GM19023 (cell line): Measurements from ENCODE around the gene TYW1.
A peak's percentile ranks its signal among the peaks of the same experiment; 100 is the strongest.
"Not testable (repeated sequence)": the region's sequence is repeated elsewhere in the genome, so short reads cannot be mapped to it uniquely, and the experiment has no call there.

Experiments
- ATAC-seq: cut with Tn5 transposase; IDR thresholded peaks from one replicate; pipeline ENCODE4 v1.9.1; 2021; ENCODE audit warnings: mild to moderate bottlenecking, moderate library complexity; ENCODE audit not compliant: unreplicated experiment

Gene TYW1

DNA sequence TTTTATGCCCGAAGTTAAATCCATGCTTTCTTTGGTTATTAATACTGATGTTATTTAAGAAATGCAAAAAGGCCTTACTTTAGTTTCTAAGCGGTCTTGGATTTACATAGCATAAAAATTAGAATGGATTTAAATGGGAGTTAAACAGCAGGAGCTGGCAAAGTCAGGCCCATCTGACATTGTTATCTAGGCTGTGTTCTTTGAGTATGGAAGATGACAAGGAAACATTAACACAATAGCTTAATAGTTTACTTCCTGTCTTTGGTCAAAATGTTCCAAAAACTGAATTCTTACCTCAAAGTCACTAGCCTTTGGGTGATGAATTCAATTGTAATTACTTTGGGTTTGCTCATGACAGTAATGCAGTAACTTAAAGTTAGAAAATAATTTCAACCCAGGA is 123.9 kb downstream of the TYW1 start:
- ATAC-seq = not testable (repeated sequence)

DNA sequence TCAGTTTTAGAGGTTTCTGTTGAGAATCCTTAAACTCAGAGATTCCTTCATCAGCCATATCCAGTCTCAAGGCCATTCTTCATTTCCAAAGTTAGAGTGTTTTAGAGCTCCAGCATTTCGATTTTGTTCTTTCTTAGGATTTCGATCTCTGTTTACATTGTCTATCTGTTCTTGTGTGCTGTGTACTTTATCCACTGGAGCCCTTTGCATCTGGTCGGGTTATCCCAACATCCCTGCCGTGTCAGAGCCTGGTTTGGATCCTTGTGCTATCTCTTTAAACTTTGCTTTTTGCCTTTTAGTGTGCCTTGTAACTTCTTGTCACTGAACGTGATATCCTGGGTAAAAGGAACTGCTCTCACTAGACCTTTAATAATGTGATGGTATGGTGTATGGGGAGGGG is 131.6 kb downstream of the TYW1 start:
- ATAC-seq = not testable (repeated sequence)

DNA sequence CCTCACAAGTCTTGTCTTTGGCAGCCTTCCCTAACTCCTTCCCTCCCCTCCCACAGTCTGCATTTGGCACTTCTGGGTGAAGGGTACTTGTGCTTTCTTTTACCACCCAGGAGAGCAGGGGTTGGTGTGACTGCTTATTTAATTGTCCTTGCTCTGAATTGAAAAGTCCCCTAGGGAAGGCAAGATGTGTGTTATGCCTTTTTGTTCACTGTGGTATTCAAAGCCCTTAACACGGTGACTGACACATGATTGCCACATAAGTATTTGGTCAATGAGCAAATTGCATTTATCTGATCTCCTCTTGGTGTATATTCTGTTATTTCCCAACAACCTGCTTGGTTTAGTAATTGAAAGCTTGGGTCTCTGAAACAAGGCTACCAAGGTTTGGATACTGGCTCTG is 134.1 kb downstream of the TYW1 start:
- not testable (repeated sequence) for ATAC-seq

DNA sequence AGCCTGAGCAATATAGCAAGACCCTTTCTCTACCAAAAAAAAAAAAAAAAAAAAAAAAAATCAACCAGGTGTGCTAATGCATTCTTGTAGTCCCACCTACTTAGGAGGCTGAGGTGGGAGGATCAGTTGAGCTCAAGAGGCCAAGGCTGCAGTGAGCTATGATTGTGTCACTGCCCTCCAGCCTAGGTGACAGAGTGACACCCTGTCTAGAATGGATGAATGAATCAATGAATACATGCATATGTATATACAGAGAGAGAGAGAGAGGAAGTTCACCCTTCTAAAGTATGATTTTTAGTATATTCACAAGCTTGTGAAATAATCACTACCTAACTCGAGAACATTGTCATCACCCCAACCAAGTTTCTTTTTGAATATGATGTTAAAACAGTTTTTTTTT is 138.3 kb downstream of the TYW1 start:
- not testable (repeated sequence) for ATAC-seq

DNA sequence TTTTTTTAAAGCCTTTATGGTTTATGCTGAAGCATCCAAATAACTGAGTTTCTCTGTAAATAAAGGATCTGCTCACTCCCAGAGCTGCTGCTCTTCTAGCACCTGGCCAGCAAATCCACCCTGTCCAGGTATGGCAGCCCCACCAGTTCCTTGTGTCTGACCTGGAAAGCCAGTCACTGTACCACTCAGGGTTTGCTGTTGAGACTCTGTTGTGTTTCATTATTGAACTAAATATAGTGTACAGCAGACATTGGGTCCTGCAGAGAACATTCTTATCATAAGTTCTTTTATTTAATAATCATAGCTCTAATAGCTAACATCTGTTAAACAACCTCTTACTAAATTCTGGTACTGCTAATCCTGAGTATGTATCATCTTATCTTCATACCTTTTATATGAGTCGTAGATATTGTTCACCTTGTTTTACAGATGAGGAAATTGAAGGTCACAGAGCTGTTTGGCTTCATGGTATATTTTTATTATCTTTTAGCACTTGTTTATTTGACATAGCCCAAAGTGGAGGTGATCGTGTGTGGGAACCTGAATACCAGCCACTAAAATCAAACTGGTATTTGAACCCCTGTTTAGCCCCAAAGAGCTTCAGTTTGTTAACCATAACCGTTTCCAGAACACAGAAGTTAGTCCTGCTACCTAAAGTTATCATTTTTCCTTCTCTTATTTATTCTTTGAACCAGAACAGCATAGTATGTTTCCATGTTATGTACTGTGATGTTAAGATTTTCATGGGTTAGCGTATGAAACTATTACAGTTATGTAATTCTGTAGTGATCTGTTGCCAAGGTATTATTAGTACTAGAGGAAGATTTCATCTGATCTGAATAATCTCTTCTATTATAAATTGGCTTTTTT is 139.2 kb downstream of the TYW1 start:
- ATAC-seq = not testable (repeated sequence)

DNA sequence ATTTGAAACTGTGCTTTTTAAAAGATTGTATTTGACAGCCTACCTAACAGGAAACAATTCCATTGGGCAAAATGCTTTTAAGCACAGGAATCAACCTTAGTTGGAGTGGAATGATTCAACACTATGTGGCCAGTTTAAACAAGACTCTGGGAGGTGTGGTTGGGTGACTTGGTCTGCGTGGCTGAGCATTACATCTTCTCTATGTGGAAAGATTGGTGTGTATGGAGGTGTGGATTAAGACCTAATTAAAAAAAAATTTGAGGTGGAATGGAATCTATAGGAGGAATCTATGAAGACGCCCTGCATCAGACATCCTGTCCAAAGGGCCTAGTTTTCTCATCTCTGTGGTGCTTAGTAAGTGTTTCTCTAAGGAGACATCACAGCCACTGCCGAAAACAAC is 140.9 kb downstream of the TYW1 start:
- not testable (repeated sequence) for ATAC-seq

DNA sequence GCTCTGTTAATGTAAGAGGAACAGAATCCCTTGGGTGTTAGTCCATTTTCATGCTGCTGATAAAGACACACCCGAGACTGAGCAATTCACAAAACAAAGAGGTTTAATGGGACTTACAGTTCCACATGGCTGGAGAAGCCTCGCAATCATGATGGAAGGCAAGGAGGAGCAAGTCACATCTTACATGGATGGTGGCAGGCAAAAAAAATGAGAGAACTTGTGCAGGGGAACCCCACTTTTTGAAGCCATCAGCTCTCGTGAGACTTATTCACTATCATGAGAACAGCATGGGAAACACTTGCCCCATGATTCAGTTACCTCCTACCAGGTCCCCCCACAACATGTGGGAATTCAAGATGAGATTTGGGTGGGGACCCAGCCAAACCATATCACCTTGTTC is 143.2 kb downstream of the TYW1 start:
- not testable (repeated sequence) for ATAC-seq

DNA sequence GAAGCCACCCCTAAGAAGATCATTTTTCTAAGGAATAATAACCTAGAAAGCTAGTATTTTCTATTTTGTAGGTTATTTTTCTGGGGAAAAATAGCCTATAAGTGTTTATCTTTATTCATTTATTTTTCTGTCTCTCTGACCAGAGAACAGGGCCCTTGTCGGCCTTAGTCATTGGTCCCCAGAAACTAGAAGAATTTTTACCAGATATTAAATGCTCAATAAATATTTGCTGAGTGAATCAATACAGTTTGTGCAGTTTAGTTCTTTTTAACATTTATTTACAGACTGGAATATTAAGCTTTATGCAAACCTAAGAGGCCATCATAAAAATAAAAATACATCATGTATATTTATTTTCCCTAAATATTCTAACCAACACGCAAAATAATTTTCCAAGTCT is 144.4 kb downstream of the TYW1 start:
- not testable (repeated sequence) for ATAC-seq

DNA sequence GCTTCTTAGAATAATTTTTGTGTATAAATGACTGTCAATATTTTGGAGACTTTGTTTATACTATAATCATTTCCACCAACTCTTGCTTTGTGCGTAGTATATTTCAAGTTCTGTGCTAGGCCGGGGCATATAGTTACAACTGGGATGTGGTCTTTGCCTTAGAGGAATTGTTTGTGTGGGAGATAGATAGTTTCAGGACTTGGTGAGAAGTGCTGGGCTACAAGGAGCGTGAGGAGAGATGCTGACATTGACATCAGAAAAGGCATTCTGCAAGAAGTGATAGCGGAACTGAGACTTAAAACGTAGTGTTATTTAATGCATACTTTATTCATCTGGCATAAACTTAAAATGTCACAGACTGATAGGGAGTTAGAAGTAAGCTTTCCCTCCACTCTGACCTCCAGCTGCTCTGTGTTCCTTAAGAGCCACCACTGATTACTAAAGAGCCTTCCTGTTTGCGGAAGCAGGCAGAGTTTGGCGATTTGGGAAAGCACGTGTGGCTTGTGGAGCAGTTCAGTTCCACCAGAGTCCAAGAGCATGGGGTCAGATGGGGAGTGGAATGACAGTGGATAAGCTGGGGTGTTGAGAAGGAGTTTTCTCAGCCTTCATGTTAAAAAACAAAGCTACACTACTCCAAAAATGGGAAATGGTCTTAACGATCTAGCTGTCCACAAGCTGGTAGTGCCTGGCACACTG is 146.6 kb downstream of the TYW1 start:
- ATAC-seq = not testable (repeated sequence)

DNA sequence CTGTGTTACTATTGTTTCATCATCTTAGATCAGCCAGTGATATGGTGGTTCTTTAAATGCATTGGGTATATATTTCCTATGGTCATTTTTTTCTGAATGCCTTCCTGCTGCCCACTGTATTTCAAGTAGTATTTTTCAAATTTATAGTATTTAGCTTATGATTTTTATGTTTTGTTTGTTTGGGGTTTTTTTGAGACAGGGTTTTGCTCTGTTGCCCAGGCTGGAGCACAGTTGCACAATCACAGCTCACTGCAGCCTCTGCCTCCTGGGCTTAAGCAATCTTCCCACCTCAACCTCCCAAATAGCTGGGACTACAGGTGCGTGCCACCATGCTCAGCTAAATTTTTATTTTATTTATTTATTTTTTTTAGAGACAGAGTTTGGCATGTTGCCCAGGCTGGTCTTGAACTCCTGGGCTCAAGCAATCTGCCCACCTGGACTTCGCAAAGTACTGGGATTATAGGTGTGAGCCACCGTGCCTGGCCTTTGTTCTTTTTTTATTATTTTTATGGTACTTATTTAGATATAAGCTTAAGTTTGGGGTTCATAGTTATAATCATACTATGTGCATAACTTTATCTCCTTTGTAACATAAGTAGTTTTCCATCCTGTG is 149.1 kb downstream of the TYW1 start:
- not testable (repeated sequence) for ATAC-seq

DNA sequence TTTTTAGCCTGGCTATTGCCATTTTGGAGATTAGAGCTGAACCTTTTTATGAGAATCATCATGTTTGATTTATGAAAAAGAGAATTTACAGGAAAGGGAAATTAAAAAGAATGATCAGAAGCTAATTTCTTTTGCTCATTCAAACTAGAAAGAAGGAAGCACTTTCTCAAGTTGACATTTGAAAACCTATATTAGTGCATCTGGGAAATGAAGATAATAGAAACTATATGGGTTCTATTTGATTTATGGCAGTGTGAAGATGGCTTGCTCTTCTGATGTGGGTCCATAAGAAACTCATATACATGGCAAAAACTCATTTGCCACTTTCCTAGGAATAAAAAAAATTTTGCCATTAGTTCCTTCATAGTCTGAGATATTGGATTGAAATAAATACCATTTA is 152.5 kb downstream of the TYW1 start:
- ATAC-seq = not testable (repeated sequence)

DNA sequence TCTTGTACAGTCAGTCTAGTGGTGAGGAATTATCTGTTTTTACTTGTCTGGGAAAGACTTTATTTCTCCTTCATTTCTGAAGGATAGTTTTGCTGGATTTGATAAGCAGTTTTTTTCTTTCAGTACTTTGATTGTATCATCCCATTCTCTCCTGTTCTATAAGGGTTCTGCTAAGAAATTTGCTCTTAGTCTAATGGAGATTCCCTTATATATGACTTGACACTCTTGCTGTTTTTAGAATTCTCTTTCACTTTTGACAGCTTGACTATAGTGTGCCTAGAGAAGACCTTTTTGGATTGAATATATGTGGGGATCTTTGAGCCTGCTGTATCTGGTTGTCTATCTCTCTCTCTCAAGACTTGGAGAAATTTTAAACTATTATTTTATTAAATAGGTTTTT is 157.7 kb downstream of the TYW1 start:
- ATAC-seq = not testable (repeated sequence)

DNA sequence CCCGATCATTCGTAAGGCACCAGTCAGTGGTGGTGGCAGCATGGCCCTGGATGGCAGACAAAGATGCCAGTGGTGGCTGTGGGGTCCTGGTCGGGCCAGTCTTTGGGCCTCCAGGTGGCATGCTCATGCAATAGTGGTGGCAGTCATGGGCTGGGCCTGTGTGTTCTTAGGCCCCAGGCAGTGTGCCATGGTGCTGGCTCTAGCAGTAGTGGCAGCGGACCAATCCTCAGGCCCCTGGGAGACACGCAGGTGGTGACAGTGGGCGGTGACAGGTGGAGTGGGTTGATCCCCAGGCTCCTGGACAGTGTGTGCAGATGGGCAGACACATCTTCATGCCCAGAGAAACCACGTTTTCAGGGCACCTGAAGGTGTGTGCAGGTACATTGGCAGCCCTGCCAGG is 159.4 kb downstream of the TYW1 start:
- not testable (repeated sequence) for ATAC-seq

DNA sequence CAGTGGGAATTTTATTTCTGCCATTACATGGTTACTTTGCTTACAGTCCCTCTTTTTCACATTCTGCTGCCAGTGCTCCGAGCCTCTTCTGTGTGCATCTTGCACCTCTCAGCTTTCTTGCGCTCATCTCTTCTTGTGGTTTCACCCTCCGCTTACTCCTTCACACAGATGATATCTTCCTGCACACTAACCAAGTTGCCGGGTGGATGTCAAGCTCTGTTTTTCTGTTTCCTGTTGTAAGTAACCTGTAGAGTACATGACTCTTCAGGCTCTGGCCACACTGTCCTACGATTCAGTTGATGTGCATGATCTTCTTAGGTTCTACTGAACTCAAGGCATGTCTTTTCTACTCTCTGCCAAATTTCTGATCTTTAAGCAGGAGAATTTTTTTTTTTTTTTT is 166.7 kb downstream of the TYW1 start:
- peak; percentile 86 for ATAC-seq

DNA sequence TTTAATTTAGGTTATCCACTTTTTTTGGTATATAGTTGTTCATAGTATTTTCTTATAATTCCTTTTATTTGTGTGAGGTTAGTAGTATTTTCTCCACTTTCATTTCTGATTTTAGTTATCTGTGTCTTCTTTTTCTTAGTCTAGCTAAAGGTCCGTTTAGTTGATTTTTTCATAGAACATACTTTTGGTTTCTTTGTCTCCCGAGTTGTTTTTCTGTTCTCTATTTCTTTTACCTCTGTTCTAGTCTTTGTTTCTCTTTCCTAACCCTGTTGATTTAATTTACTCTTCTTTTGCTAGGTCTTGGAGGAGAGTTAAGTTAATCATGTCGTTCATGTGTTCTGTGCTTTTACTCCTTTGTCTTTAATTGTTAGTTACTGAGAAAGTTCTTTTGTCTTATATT is 174.5 kb downstream of the TYW1 start:
- peak; percentile 70 for ATAC-seq

DNA sequence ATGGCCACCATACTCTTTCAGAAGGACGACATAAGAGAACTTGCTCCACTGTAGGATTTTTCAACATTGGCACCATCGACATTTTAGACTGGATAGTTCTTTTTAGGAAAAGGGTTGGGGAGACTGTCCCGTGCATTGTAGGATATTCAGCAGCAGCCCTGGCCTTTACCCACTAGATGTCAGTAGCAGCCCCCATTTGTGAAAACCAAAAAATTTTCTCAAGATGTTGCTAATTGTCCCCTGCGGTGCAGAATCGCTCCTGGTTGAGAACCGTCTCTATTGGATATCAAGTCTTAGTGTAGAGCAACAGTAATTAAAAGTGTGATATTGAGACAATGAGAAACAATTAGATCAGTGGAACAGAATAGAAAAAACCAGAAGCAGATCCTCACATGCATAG is 180.1 kb downstream of the TYW1 start:
- not testable (repeated sequence) for ATAC-seq

DNA sequence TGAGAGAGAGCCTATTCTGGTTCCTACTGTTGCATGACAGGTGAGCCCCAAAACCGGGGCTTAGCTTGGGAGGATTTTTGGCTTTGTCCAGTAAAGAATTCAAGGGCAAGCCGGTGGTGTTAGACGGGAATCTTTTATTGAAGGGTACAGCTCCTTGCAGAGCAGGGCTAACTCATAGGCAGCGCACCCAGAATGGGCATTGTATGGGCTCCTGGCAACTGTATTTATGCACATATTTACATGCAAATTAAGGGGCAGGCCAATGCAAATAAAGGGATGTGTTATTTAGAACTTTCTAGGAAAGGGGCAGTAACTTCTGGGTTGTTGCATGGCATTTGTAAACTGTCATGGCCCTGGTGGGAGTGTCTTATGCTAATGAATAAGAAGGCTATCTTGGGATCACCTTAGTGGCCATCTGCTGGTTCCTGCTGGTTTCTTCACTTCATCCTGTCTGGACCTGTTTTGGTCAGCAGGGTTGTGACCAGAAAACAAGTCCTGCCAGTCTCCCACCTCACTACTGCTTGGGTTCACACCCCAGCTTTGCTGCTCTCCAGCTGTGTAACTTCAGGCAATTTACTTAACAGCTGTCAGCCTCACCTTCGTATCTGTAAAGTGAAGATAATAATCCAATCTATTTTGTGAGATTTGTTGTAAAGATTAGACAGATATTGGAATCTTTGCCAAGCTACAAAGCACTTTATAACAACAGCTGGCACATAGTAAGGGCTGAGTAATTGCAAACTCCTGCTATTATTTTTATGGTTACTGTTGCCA is 182.5 kb downstream of the TYW1 start:
- not testable (repeated sequence) for ATAC-seq

DNA sequence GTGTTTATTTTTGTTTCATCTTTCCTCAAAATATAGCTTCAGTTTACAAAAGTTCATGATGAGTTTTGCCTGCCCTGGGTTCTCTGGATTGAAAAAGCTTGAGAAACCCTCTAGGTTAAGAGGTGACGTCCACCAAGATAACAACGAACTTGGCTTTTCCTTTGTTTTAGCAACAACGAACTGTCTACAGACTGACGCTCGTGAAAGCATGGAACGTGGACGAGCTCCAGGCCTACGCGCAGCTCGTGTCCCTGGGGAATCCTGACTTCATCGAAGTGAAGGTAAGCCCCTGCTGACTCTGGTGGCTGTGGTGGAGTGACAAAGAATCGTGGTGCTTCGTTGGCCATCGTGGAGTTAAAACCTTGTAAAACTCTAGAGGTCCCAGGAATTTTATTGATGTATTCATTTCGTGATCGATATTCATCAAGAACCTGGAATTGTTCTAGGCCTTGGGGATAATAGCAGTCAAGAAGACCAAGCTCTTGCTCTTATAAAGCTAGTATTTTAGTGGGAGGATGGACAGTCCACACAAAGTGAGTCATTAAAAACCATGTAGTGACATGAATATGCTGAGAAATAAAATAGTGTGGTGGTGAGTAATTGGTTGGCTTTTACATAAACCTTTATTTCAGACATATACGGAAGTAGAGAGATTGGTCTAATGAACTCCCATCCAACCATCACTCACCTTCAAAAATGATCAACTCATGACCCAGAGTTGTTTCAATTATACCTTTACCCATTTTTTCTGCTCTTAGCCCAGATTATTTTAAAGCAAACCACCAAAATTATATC is 186.5 kb downstream of the TYW1 start:
- ATAC-seq = not testable (repeated sequence)

DNA sequence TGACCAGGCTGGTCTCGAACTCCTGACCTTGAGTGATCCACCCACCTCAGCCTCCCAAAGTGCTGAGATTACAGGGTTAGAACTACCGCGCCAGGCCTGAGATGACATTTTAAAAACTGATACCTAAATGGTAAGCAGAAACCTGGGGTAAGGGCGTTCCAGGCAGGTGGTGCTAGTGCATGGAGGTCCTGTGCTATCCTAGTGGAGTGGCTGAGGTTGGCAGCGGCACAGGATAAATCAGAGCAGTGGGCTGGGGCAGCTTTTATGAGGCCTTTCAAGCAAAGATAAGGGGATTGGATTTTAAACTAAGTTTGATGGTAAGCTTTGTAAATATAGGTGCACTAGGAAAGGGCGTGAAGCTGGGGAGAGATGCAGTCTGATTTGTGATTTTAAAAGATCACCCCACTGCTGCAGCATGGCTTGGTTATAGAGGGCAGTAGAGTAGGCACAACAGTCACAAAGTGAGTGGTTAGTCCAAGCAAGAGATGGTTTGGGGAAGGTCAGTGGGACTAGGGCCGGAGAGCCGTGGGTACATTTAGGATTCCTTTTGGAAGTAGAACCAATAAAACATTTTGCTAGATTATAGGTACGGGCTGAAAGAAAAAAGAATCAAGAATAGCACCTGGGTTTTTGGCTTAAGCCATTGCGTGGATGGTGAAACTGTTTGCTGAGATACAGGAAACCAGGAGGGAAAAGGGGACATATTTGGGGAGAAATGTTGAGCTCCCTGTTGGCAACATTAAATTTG is 188.5 kb downstream of the TYW1 start:
- peak; percentile 28 for ATAC-seq
